Measurements from ENCODE around the gene ANKRD60. TPM values are rescaled to one million over a fixed set of nuclear protein-coding genes. Genes with fewer than 3 reads are reported as not detected.

Gene ANKRD60
- total RNA-seq, 4 donors from 2014 or later = not detected

- TF ChIP-seq EP300 (IDR thresholded peaks at IDR 0.05) = no peak
- TF ChIP-seq CTCF (IDR thresholded peaks at IDR 0.05) = no peak
- TF ChIP-seq POLR2A (IDR thresholded peaks at IDR 0.05) = no peak
- Histone ChIP-seq H3K27ac (no peak overlapping the region), H3K4me3 (no peak overlapping the region), H3K36me3 (peaks cover 0 to 60% (median 0%) of the 10 kb centered on the region in 3 donors), H3K9me3 (no peaks in the 10 kb centered on the region), H3K27me3 (no peaks in the 10 kb centered on the region), H3K4me1 (peaks cover 0 to 8% (median 0%) of the 10 kb centered on the region in 4 donors)
- 87 to 90% methylated on average over 7 of the region's 7 CpGs for WGBS, 2 donors
- no peak for DNase-seq (ENCODE audit: low spot score in 2 of 2)
Observed at GRCh38 chr20:58239216-58239615, 10.8 kb upstream of the ANKRD60 start.

- no peaks in the 10 kb centered on the region for H3K9me3 ChIP-seq
- H3K4me1 ChIP-seq = peaks cover 0 to 8% (median 0%) of the 10 kb centered on the region in 4 donors
- no peak for DNase-seq (ENCODE audit: low spot score in 2 of 2)
- no peaks in the 10 kb centered on the region for H3K27me3 ChIP-seq
- no peak for TF ChIP-seq CTCF (IDR thresholded peaks at IDR 0.05)
- no peak for TF ChIP-seq POLR2A (IDR thresholded peaks at IDR 0.05)
- no peak for TF ChIP-seq EP300 (IDR thresholded peaks at IDR 0.05)
- H3K27ac ChIP-seq = no peak overlapping the region
- 64 to 73% methylated on average over 8 of the region's 8 CpGs for WGBS, 2 donors
- H3K4me3 ChIP-seq = no peak overlapping the region
- peaks cover 0 to 61% (median 0%) of the 10 kb centered on the region in 3 donors for H3K36me3 ChIP-seq
Observed at GRCh38 chr20:58238490-58238889, 10.0 kb upstream of the ANKRD60 start.

GRCh38 chr20:58237318-58238132 lies 9.1 kb upstream of the ANKRD60 start:
- 56% methylated on average over 7 of the region's 7 CpGs for WGBS, 2 donors
- peaks cover 0 to 60% (median 0%) of the 10 kb centered on the region in 3 donors for H3K36me3 ChIP-seq

GRCh38 chr20:58236612-58237317 lies 8.3 kb upstream of the ANKRD60 start:
- peak in 1 of 2 donors; percentile 33 for TF ChIP-seq EP300 (IDR thresholded peaks at IDR 0.05)
- TF ChIP-seq POLR2A (IDR thresholded peaks at IDR 0.05) = no peak
- TF ChIP-seq CTCF (IDR thresholded peaks at IDR 0.05) = peak; percentile 91 to 96 (median 94)

More at GRCh38 chr20:58237318-58238132, 9.1 kb upstream of the ANKRD60 start:
- no peaks in the 10 kb centered on the region for H3K9me3 ChIP-seq
- no peaks in the 10 kb centered on the region for H3K27me3 ChIP-seq
- peak overlapping the region in 2 of 4 donors; percentile 45 to 46 for H3K4me3 ChIP-seq
- H3K4me1 ChIP-seq = peaks cover 0 to 8% (median 0%) of the 10 kb centered on the region in 4 donors
- DNase-seq (ENCODE audit: low spot score in 2 of 2) = no peak
- TF ChIP-seq CTCF (IDR thresholded peaks at IDR 0.05) (no peak), POLR2A (IDR thresholded peaks at IDR 0.05) (no peak), EP300 (IDR thresholded peaks at IDR 0.05) (no peak)
- peak overlapping the region in 1 of 4 donors; percentile 5 for H3K27ac ChIP-seq

More at GRCh38 chr20:58236612-58237317, 8.3 kb upstream of the ANKRD60 start:
- 1% methylated on average over 43 of the region's 43 CpGs for WGBS, 2 donors
- Histone ChIP-seq H3K27ac (no peak overlapping the region), H3K36me3 (peaks cover 0 to 61% (median 0%) of the 10 kb centered on the region in 3 donors), H3K4me3 (peak overlapping the region; percentile 15 to 46 (median 34)), H3K27me3 (no peaks in the 10 kb centered on the region), H3K4me1 (peaks cover 0 to 8% (median 0%) of the 10 kb centered on the region in 4 donors), H3K9me3 (no peaks in the 10 kb centered on the region)
- DNase-seq (ENCODE audit: low spot score in 2 of 2) = peak; percentile 57 to 77
